ENCODE data around the gene PRPF19.
A peak's percentile ranks its signal among the peaks of the same experiment; 100 is the strongest.
"Not testable (repeated sequence)": the region's sequence is repeated elsewhere in the genome, so short reads cannot be mapped to it uniquely, and the experiment has no call there.

The PRPF19 gene

GRCh38 chr11:60923326-60923725 lies 16.9 kb upstream of the PRPF19 start:
- DNase-seq (ENCODE audit: low read depth), result no peak

GRCh38 chr11:60922906-60923305 lies 16.5 kb upstream of the PRPF19 start:
- DNase-seq (ENCODE audit: low read depth), result no peak

GRCh38 chr11:60921777-60922335 lies 15.5 kb upstream of the PRPF19 start:
- DNase-seq (ENCODE audit: low read depth), result no peak

GRCh38 chr11:60921259-60921658 lies 14.9 kb upstream of the PRPF19 start:
- no peak for DNase-seq (ENCODE audit: low read depth)

- no peak for DNase-seq (ENCODE audit: low read depth)
Measured at GRCh38 chr11:60919956-60920355, 13.6 kb upstream of the PRPF19 start.

GRCh38 chr11:60919320-60919719 lies 12.9 kb upstream of the PRPF19 start:
- no peak for DNase-seq (ENCODE audit: low read depth)

GRCh38 chr11:60918939-60919265 lies 12.5 kb upstream of the PRPF19 start:
- DNase-seq (ENCODE audit: low read depth), result no peak

- no peak for DNase-seq (ENCODE audit: low read depth)
Measured at GRCh38 chr11:60918251-60918938, 12.0 kb upstream of the PRPF19 start.

GRCh38 chr11:60917267-60917666 lies 10.9 kb upstream of the PRPF19 start:
- no peak for DNase-seq (ENCODE audit: low read depth)

GRCh38 chr11:60916669-60917206 lies 10.4 kb upstream of the PRPF19 start:
- DNase-seq (ENCODE audit: low read depth), result no peak

- peak; percentile 47 for DNase-seq (ENCODE audit: low read depth)
Measured at GRCh38 chr11:60915248-60915914, 9.0 kb upstream of the PRPF19 start.

GRCh38 chr11:60914633-60915247 lies 8.4 kb upstream of the PRPF19 start:
- DNase-seq (ENCODE audit: low read depth), result no peak

- DNase-seq (ENCODE audit: low read depth), result peak; percentile 84
Measured at GRCh38 chr11:60913793-60914632, 7.6 kb upstream of the PRPF19 start, which contains the start of gene TMEM109. TMEM109 (plus strand) TSS chr11:60914158; CDS start chr11:60919694, 5,536 bp downstream.

GRCh38 chr11:60912851-60913528 lies 6.6 kb upstream of the PRPF19 start:
- DNase-seq (ENCODE audit: low read depth), result no peak

GRCh38 chr11:60912223-60912850 lies 6.0 kb upstream of the PRPF19 start:
- DNase-seq (ENCODE audit: low read depth), result no peak

- DNase-seq (ENCODE audit: low read depth), result no peak
Measured at GRCh38 chr11:60910711-60911380, 4.5 kb upstream of the PRPF19 start.

GRCh38 chr11:60910281-60910687 lies 3.9 kb upstream of the PRPF19 start:
- no peak for DNase-seq (ENCODE audit: low read depth)

- DNase-seq (ENCODE audit: low read depth), result not testable (repeated sequence)
Measured at GRCh38 chr11:60909680-60910280, 3.4 kb upstream of the PRPF19 start.

- no peak for DNase-seq (ENCODE audit: low read depth)
Measured at GRCh38 chr11:60908803-60909202, 2.4 kb upstream of the PRPF19 start.

All from T follicular helper cell (primary cell).